VCaP (cell line): ENCODE results near the gene LRWD1.
A peak's percentile ranks its signal among the peaks of the same experiment; 100 is the strongest.

ENCODE experiments used
- H3K27ac ChIP-seq: fragments of 450-650 bp; 2 replicates; pipeline ENCODE4 v1.5.1; 2017
- CTCF ChIP-seq: fragments of 450-650 bp; conservative IDR thresholded peaks from 2 replicates; pipeline ENCODE4 v1.5.1; 2017; ENCODE audit warnings: mild to moderate bottlenecking, moderate library complexity

Gene LRWD1

GRCh38 chr7:102445674-102446071 lies 19.1 kb upstream of the LRWD1 start:
- TF ChIP-seq CTCF = no peak
- H3K27ac ChIP-seq = no peak overlapping the region

- no peak overlapping the region for H3K27ac ChIP-seq
- no peak for TF ChIP-seq CTCF
Observed at GRCh38 chr7:102446387-102447156, 18.2 kb upstream of the LRWD1 start.

GRCh38 chr7:102447311-102447710 lies 17.5 kb upstream of the LRWD1 start:
- no peak overlapping the region for H3K27ac ChIP-seq

GRCh38 chr7:102449136-102449535 lies 15.6 kb upstream of the LRWD1 start:
- H3K27ac ChIP-seq = no peak overlapping the region
- no peak for TF ChIP-seq CTCF

More at GRCh38 chr7:102447311-102447710, 17.5 kb upstream of the LRWD1 start:
- TF ChIP-seq CTCF = no peak

GRCh38 chr7:102450242-102450641 lies 14.5 kb upstream of the LRWD1 start:
- TF ChIP-seq CTCF = peak; percentile 65

GRCh38 chr7:102451371-102452054 lies 13.3 kb upstream of the LRWD1 start:
- H3K27ac ChIP-seq = peak overlapping the region; percentile 56
- peak; percentile 43 for TF ChIP-seq CTCF

More at GRCh38 chr7:102450242-102450641, 14.5 kb upstream of the LRWD1 start:
- H3K27ac ChIP-seq = no peak overlapping the region

GRCh38 chr7:102452451-102452850 lies 12.3 kb upstream of the LRWD1 start:
- TF ChIP-seq CTCF = no peak
- H3K27ac ChIP-seq = no peak overlapping the region
